Mesothelial cell of epicardium (in vitro differentiated cells): ENCODE data around the gene F12. TPM values are rescaled to one million over a fixed set of nuclear protein-coding genes. Genes with fewer than 3 reads are reported as not detected.
"Not testable (repeated sequence)": the region's sequence is repeated elsewhere in the genome, so short reads cannot be mapped to it uniquely, and the experiment has no call there.

Source experiments
- DNase-seq, 2 experiments: peaks; one replicate each; pipeline ENCODE4 v3.0.0; 2021; ENCODE audit warnings: low spot score in 2 of 2; ENCODE audit not compliant: unreplicated experiment in 2 of 2
- H3K27ac Mint-ChIP-seq: 2 replicates; pipeline ENCODE4 v1.8.0; 2021; ENCODE audit warnings: mixed read lengths
- H3K27me3 Mint-ChIP-seq: 2 replicates; pipeline ENCODE4 v1.8.0; 2021; ENCODE audit warnings: low read depth, mixed read lengths
- H3K36me3 Mint-ChIP-seq: 2 replicates; pipeline ENCODE4 v1.8.0; 2021; ENCODE audit warnings: mixed read lengths
- H3K4me1 Mint-ChIP-seq: 2 replicates; pipeline ENCODE4 v1.8.0; 2021; ENCODE audit warnings: mixed read lengths
- H3K4me3 Mint-ChIP-seq: 2 replicates; pipeline ENCODE4 v1.8.0; 2021; ENCODE audit warnings: mild to moderate bottlenecking, moderate library complexity, mixed read lengths
- H3K9me3 Mint-ChIP-seq: 2 replicates; pipeline ENCODE4 v1.8.0; 2021; ENCODE audit warnings: mixed read lengths
- total RNA-seq: library from RNA; stranded (reverse); gene quantifications from 3 replicates; pipeline ENCODE4 v1.2.1, GENCODE V29; 2021
- TF ChIP-seq, protein P1 (sequence below): fragments of 200-600 bp; sonication (generic); IDR thresholded peaks from one replicate; pipeline ENCODE4 v1.5.0; 2021; ENCODE audit warnings: antibody characterized with exemption; ENCODE audit not compliant: unreplicated experiment

Gene F12
- total RNA-seq, 1 donor from 2014 or later = 2.3 TPM

DNA sequence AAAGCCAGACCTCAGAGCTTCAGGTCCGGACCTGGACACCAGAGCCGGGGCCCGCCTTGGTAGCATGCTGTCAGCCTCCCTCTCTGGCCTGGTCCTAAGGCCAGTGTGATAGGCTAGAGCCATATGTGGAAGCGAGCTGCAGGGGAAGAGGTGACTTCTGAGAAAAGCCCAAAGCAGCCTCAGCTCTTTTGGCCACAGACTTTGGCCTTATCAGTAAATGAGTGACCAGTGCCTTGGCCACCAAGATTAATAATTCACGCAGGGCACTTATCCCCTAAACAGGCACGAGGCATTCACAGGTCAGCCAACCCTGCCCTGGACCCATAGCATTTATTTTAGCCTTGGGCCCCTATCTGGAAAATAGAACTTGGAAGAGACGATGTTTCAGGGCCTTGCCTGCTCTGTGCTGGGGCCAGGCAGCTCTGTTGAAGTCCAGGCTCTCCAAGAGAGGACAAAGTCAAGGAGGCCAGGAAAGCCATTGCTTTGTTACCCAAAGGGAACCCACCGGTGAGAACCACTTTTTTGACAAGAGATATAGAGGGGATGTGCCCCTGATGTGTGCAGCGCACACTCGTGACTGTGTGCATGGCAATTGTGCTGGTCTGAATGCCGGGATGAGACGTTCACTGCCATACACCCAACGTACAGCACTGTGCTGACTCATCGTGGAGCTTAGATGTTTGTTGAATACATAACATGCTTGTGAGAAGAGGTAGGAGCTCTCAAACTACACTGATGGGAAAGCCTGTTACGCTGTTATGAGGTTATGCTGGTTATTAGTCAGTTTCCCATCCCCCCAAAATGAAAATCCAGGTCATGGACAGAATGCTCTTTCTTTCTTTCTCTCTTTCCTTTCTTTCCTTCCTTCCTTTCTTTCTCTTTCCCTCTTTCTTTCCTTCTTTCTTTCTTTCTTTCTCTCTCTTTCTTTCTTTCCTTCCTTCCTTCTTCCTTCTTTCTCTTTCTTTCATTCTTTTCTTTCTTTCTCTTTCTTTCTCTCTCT is 30.2 kb downstream of the F12 start:
- Mint-ChIP-seq H3K36me3 (no peaks in the 10 kb centered on the region), H3K4me3 (no peak overlapping the region), H3K9me3 (no peaks in the 10 kb centered on the region), H3K27me3 (no peaks in the 10 kb centered on the region), H3K27ac (no peak overlapping the region), H3K4me1 (no peaks in the 10 kb centered on the region)
- TF ChIP-seq, protein P1, sequence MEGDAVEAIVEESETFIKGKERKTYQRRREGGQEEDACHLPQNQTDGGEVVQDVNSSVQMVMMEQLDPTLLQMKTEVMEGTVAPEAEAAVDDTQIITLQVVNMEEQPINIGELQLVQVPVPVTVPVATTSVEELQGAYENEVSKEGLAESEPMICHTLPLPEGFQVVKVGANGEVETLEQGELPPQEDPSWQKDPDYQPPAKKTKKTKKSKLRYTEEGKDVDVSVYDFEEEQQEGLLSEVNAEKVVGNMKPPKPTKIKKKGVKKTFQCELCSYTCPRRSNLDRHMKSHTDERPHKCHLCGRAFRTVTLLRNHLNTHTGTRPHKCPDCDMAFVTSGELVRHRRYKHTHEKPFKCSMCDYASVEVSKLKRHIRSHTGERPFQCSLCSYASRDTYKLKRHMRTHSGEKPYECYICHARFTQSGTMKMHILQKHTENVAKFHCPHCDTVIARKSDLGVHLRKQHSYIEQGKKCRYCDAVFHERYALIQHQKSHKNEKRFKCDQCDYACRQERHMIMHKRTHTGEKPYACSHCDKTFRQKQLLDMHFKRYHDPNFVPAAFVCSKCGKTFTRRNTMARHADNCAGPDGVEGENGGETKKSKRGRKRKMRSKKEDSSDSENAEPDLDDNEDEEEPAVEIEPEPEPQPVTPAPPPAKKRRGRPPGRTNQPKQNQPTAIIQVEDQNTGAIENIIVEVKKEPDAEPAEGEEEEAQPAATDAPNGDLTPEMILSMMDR = no peak
- DNase-seq = no peak

DNA sequence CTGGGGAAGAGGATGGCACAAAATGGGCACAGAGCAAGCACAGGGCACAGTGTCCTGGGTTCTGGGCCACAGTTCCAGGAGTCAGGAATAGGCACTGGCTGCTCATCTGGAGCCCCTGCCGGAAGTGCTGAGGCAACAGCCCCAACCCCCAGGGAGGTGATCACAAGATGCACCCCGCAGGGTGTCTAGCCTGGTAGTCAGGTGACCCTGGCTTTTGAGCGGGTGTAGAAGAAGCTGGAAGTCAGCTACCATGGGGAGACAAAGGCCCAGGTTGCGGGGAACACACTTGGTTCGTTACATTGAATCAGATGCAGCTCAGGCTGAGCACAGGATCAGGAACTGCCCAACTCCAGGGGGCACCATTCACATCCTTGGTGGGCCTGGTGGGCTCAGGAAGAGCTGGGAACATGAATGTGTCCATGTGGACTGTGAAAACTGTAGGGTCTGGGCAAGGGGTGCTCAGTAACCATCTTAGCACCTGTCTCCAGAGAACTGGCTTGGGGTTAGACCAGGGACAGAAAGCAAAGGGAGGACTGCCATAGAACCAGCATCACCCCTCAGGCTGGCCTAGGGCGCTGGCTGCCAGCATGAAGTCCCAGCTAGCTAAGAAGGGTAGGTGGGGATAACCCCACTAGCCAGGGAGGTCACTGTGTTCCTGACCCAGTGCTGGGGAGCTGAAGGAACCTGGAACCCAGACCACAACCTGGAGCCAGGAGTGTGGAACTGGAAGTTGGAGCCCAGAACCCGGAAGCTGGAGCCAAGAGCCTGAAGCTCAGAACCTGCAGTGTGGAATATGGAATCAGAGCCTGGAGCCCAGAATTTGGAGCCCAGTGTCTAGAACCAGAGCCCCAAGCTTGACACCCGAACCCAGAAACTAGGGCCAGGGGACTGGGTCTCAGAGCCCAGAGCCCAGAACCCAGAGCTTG is 31.2 kb downstream of the F12 start:
- no peak overlapping the region for H3K27ac Mint-ChIP-seq
- H3K27me3 Mint-ChIP-seq = no peaks in the 10 kb centered on the region
- TF ChIP-seq, protein P1 = no peak
- no peak overlapping the region for H3K4me3 Mint-ChIP-seq
- peaks cover 4% of the 10 kb centered on the region for H3K4me1 Mint-ChIP-seq
- H3K36me3 Mint-ChIP-seq = no peaks in the 10 kb centered on the region
- no peaks in the 10 kb centered on the region for H3K9me3 Mint-ChIP-seq
- no peak for DNase-seq

DNA sequence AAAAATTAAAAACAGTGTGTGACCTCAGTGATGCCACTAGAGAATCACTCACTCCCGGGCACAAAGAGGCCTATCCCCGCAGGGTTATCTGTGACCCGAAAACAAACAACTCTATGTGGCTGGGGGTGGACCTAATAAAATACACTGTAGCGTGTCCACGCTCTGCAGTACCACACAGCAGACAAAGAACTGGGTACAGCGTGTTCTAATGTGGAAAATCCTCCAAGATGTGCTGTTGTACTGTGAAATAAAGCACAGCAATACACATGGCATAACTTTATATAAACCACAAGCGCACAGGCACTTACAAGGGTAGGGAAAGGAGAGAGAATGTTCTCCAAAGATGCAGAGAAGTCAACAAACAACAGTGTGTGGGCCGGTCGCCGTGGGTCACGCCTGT is 33.3 kb downstream of the F12 start:
- H3K4me3 Mint-ChIP-seq = no peak overlapping the region
- no peak for DNase-seq
- no peak overlapping the region for H3K27ac Mint-ChIP-seq

DNA sequence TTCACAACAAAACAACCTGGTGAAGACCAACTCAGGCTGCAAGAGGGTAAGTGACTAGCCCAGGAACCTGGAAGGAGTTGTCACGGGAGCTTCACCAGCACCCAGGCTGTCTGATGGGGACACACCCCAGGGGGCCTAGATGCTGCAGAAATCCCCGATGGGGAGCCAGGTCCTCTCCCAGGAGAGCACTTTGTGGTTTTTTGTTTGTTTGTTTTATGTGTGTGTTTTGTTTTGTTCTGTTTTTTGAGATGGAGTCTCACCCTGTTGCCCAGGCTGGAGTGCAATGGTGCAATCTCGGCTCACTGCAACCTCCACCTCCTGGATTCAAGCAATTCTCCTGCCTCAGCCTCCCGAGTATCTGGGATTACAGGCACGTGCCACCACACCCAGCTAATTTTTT is 33.8 kb downstream of the F12 start:
- H3K4me3 Mint-ChIP-seq, H3K27ac Mint-ChIP-seq, H3K27me3 Mint-ChIP-seq, H3K4me1 Mint-ChIP-seq, DNase-seq, H3K36me3 Mint-ChIP-seq, H3K9me3 Mint-ChIP-seq: not testable (repeated sequence)

More for the DNA sequence above, 33.3 kb downstream of the F12 start:
- Mint-ChIP-seq H3K27me3 (no peaks in the 10 kb centered on the region), H3K4me1 (peaks cover 9% of the 10 kb centered on the region), H3K36me3 (no peaks in the 10 kb centered on the region), H3K9me3 (no peaks in the 10 kb centered on the region)
- TF ChIP-seq, protein P1 = no peak

DNA sequence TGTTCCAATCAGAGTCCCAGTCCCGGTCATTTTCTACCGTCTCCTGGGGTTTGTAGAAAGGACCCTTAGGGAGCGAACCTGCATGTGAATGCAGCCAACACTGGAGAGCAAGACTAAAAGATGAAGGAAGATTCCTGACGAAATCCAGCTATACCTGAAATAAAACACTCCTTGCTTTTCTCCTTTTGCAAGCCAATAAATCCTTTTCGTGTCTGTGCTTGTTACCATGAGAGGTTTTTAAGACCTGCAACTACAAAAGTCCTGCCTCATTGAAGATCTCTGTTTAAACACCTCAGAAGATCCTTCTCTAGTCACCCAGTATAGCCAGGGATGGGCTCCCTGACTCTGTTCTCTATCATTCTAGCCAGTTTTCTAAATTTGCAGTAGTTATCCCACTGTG is 35.2 kb downstream of the F12 start:
- Mint-ChIP-seq H3K27me3 (no peaks in the 10 kb centered on the region), H3K36me3 (no peaks in the 10 kb centered on the region), H3K9me3 (no peaks in the 10 kb centered on the region), H3K4me1 (peaks cover 10% of the 10 kb centered on the region), H3K27ac (no peak overlapping the region), H3K4me3 (no peak overlapping the region)
- DNase-seq = no peak
- TF ChIP-seq, protein P1 = no peak
